ENCODE results near the gene WNT16.

The WNT16 gene

DNA sequence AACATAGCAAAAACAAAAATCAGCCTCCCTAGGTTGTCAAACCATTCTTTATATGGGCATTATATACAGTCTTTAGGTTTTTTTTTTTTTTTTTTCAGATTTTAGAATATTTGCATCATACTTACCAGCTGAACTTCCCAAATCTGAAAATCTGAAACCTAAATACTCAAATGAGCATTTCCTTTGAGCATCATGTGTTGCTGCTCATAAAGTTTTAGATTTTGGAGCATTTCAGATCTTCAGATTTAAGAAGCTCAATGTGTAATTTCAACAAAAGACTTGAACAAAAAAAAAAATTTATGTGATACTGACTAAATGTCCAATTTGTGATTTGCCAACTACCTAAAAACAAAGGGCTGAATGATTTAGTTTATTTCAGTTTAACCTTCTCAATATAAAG is 53.7 kb downstream of the WNT16 start:
- TF ChIP-seq, protein P1, sequence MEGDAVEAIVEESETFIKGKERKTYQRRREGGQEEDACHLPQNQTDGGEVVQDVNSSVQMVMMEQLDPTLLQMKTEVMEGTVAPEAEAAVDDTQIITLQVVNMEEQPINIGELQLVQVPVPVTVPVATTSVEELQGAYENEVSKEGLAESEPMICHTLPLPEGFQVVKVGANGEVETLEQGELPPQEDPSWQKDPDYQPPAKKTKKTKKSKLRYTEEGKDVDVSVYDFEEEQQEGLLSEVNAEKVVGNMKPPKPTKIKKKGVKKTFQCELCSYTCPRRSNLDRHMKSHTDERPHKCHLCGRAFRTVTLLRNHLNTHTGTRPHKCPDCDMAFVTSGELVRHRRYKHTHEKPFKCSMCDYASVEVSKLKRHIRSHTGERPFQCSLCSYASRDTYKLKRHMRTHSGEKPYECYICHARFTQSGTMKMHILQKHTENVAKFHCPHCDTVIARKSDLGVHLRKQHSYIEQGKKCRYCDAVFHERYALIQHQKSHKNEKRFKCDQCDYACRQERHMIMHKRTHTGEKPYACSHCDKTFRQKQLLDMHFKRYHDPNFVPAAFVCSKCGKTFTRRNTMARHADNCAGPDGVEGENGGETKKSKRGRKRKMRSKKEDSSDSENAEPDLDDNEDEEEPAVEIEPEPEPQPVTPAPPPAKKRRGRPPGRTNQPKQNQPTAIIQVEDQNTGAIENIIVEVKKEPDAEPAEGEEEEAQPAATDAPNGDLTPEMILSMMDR (IDR thresholded peaks at IDR 0.05; ENCODE audit: borderline replicate concordance, insufficient read depth, low read depth, low read length), result no peak

DNA sequence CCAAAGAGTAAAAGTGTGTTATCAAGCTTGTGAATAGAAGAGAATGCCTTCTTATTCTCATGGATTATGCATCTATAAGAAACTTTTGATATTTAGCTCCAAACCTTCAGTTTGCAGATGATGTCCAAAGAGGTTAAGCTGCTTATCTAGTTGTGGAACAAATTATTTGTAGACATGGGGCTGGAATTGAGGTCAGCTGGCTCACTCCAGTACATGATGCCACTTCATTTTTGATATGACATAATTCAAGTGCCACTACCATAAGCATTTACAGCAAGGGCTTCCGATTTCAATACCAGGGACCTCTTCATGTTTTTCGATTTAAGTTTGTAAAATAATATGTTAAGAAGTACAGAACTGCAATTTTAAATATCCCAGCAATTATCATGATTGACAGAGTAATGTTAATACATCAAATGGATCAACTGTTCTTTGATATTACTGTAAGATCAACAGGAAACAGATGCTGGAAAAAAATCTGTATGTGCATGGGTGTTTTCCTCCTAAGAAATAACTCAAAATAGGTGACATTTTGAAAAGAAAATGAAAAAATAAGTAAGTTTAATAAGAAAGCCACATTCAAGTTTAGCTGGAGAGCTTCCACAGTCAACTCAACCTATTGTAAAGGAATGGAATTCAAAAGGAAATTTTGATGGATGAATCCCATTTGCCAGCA is 54.6 kb downstream of the WNT16 start:
- TF ChIP-seq, protein P1 (IDR thresholded peaks at IDR 0.05; ENCODE audit: borderline replicate concordance, insufficient read depth, low read depth, low read length), result no peak

More for the DNA sequence above, 53.7 kb downstream of the WNT16 start:
- no peak overlapping the region for H3K4me3 ChIP-seq (ENCODE audit: low read depth, low read length)

DNA sequence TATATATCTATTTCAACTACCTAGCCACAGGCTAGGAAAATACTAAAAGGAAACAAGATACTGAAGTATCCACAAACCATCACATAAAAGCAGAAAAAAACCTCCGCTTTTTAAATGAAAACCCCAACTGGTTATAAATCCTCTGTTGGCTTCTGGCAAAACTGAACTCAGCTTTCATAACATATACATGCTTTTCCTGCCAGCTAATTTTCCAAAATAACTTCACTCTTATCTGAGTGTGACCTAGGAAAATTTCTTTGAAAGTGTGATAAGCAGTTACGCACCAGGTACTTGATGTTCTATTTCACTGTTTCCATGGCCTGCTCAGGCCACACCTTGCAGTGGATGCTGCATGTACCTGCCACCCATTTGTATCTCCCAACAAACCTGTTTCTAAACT is 55.5 kb downstream of the WNT16 start:
- TF ChIP-seq, protein P1 (IDR thresholded peaks at IDR 0.05; ENCODE audit: borderline replicate concordance, insufficient read depth, low read depth, low read length), result no peak
- H3K4me3 ChIP-seq (ENCODE audit: low read depth, low read length), result no peak overlapping the region

More for the DNA sequence above, 54.6 kb downstream of the WNT16 start:
- no peak overlapping the region for H3K4me3 ChIP-seq (ENCODE audit: low read depth, low read length)

DNA sequence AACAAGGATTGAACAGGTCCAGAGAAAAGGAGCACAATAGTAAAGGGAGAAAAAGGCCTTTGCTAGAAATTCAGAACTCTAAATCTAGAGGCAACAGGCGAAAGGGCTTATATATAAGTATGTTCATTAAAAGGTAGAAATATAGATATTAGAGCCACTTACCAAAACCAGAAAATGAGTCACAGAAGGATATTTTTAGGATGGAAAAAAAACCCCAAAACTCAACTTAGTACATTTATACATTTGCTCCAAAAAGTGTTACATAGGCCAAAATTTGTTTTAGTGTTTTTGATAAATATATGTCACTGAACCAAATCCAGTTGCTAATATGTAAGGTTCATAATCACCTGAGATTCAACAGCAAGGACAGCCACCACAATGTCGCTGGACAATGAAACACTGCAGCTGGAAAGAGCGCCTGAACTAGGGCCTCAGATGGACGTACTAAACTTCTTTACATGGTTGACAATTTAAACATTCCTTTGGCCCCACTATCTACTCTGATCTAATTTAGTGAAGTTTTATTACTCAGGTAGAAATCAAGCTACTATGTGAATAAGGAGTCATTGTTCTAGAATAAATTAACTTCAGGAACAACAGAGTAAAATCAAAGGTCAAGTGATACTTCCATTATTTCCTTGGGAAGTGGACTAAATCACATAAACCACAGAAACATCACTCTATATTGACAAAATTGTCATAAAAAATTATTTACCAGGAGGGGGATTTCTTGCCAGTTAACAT is 56.4 kb downstream of the WNT16 start:
- TF ChIP-seq, protein P1 (IDR thresholded peaks at IDR 0.05; ENCODE audit: borderline replicate concordance, insufficient read depth, low read depth, low read length), result no peak
- H3K4me3 ChIP-seq (ENCODE audit: low read depth, low read length), result no peak overlapping the region

DNA sequence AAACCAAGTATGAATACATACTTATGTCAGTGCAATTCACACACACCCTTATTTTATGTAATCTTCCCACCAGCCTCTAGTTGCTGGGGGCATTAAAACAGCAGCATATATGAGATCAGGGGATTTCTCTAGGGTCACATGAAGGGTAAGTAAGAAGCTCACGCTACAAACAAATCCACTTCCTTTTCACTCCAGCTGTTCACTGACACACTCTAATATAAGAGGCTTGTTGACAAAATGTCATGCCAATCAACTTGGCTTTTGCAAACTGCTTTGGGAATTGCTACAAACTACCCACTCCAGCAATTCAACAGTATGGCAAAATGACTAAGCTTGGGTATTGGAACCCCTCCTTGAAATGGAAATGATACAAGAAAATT is 57.0 kb downstream of the WNT16 start:
- TF ChIP-seq, protein P1 (IDR thresholded peaks at IDR 0.05; ENCODE audit: borderline replicate concordance, insufficient read depth, low read depth, low read length), result no peak
- no peak overlapping the region for H3K4me3 ChIP-seq (ENCODE audit: low read depth, low read length)

DNA sequence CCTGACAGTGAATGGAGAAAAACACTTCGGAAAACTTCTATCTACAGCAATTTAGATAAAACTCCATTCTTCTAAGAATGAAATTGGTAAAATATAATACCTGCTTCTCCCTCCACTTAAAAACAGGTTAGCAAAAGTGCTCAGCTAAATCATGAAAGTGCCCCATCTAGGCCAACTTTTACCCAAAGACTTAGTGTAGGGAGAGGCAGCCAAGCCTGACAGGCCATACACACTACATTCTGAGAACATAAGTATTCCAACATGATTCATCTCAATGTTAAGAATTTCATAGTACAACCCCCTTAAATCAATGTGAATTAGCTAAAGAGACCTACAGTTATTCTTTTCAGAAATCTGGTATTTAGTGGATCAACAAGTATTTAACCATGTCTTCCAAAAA is 60.1 kb downstream of the WNT16 start:
- no peak overlapping the region for H3K4me3 ChIP-seq (ENCODE audit: low read depth, low read length)

More for the DNA sequence above, 60.1 kb downstream of the WNT16 start:
- TF ChIP-seq, protein P1 (IDR thresholded peaks at IDR 0.05; ENCODE audit: borderline replicate concordance, insufficient read depth, low read depth, low read length), result no peak

All from GM12875 (cell line).